Posterior cingulate gyrus (tissue), 11 donors: ENCODE data around the gene SLC5A6.

ENCODE experiments used
- DNase-seq, 10 donors: peaks; one replicate each; pipeline versions ENCODE4 v3.0.0 to v3.0.0-alpha.2; 2020 to 2021; ENCODE audit warnings: mixed read lengths in 3 of 10
- intact Hi-C: fragments of 100-400 bp; cut with DNase I; formaldehyde crosslinking; loops from one replicate; pipeline ENCODE4 v1.15.1; 2023

Gene SLC5A6

DNA sequence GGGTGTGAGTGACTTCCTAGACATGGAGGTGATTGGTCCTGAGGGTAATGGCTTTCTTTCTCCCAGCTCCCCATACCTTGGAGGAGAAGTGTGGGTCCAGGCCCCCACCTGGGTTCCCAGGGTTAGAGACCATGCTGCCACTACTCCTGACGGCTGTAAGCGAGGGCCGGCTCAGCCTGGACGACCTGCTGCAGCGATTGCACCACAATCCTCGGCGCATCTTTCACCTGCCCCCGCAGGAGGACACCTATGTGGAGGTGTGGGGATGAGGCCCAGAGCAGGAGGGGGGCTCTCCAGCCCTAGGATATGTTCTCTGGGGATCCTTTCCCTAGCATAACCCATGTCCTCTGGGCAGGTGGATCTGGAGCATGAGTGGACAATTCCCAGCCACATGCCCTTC, 26.9 kb upstream of the SLC5A6 start:
- intact Hi-C loops = no loop called here
- DNase-seq = peak in 2 of 10 donors; percentile 64 to 67

- intact Hi-C loops = no loop called here
- peak in 2 of 10 donors; percentile 69 to 75 for DNase-seq
Measured at GRCh38 chr2:27237341-27237945, 25.4 kb upstream of the SLC5A6 start.

GRCh38 chr2:27236626-27237025, 24.6 kb upstream of the SLC5A6 start:
- intact Hi-C loops = no loop called here
- peak in 2 of 10 donors; percentile 20 to 41 for DNase-seq

DNA sequence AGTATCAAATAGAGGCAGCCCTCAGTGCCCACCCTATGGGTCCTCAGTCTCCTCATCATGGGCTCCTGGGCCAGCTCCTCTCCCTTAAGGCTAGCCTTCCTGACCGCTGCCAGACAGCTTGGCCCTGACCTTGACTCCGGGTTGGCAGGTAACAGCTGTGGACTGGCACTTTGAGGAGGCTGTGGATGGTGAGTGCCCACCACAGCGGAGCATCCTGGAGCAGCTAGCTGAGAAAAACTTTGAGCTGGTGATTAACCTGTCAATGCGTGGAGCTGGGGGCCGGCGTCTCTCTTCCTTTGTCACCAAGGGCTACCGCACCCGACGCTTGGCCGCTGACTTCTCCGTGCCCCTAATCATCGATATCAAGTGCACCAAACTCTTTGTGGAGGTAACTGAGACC, 24.1 kb upstream of the SLC5A6 start:
- intact Hi-C loops = no loop called here
- peak in 2 of 10 donors; percentile 67 to 80 for DNase-seq

GRCh38 chr2:27233341-27233740, 21.3 kb upstream of the SLC5A6 start:
- DNase-seq = peak in 1 of 10 donors; percentile 73
- intact Hi-C loops = no loop called here

- intact Hi-C loops = no loop called here
- DNase-seq = peak in 1 of 10 donors; percentile 54
Measured at GRCh38 chr2:27231921-27232320, 19.9 kb upstream of the SLC5A6 start.

- intact Hi-C loops = no loop called here
- no peak for DNase-seq
Measured at GRCh38 chr2:27227501-27227900, 15.4 kb upstream of the SLC5A6 start.

DNA sequence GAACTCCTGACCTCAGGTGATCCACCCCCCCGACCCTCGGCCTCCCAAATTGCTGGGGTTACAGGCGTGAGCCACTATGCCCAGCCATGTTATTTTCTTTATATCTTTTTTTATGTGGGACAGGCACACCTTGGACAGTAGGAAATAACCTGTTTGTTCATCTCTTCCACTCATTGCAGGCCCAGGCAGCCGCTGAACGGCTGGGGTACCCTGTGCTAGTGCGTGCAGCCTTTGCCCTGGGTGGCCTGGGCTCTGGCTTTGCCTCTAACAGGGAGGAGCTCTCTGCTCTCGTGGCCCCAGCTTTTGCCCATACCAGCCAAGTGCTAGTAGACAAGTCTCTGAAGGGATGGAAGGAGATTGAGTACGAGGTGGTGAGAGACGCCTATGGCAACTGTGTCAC, 13.5 kb upstream of the SLC5A6 start:
- intact Hi-C loops = no loop called here
- DNase-seq = peak in 1 of 10 donors; percentile 66

GRCh38 chr2:27223416-27223815, 11.3 kb upstream of the SLC5A6 start:
- intact Hi-C loops = no loop called here
- peak in 2 of 10 donors; percentile 7 to 67 for DNase-seq

DNA sequence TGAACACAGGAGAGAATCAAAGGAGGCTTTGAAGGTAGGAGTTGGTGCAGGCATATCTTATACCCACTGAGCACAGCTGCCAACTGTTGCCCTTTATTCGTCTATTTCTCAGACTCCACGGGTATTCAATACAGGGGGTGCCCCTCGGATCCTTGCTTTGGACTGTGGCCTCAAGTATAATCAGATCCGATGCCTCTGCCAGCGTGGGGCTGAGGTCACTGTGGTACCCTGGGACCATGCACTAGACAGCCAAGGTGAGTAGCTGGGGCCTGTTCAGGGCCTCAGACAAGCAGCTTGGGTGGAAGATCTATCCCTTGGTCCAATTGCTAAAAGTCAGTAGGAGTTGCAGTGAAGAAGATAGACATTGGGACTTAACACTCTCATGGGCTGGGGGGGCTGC, 10.3 kb upstream of the SLC5A6 start:
- DNase-seq = peak in 1 of 10 donors; percentile 54
- intact Hi-C loops = no loop called here

DNA sequence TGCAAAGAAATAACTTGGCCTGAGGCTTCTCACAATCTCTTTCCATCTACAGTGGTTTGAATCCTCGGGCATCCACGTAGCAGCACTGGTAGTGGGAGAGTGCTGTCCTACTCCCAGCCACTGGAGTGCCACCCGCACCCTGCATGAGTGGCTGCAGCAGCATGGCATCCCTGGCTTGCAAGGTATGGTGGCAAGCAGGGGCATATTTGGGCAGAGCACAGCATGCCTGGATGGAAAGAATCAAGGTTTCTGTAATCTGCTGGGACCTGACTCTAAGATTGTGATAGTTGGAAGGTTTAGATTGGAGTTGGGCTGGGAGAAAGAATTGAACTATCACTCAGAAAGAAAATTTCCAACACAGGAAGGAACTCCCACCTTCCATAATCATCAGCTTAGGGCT, 9.1 kb upstream of the SLC5A6 start:
- intact Hi-C loops = no loop called here
- peak in 1 of 10 donors; percentile 24 for DNase-seq

GRCh38 chr2:27220091-27220490, 8.0 kb upstream of the SLC5A6 start:
- peak in 1 of 10 donors; percentile 41 for DNase-seq
- intact Hi-C loops = no loop called here

DNA sequence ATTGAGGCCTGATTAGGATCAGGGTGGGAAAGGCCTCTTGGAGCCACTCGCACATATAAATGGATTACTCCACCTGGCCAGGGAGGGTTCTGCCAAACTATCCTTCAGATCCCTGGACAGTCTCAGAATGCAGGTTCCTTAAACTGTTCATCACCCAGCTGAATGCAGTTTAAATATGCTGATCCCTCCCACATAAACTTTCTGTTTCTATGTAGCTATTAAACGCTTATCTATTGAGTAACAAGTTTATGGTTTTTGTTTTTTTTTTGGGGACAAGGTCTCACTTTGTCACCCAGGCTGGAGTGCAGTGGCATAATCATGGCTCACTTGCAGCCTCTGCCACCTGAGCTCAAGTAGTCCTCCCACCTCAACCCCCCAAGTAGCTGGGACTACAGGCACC, 7.0 kb upstream of the SLC5A6 start:
- intact Hi-C loops = no loop called here

GRCh38 chr2:27218614-27219013, 6.5 kb upstream of the SLC5A6 start:
- intact Hi-C loops = no loop called here
- DNase-seq = no peak

More for the DNA sequence above, 7.0 kb upstream of the SLC5A6 start:
- no peak for DNase-seq

DNA sequence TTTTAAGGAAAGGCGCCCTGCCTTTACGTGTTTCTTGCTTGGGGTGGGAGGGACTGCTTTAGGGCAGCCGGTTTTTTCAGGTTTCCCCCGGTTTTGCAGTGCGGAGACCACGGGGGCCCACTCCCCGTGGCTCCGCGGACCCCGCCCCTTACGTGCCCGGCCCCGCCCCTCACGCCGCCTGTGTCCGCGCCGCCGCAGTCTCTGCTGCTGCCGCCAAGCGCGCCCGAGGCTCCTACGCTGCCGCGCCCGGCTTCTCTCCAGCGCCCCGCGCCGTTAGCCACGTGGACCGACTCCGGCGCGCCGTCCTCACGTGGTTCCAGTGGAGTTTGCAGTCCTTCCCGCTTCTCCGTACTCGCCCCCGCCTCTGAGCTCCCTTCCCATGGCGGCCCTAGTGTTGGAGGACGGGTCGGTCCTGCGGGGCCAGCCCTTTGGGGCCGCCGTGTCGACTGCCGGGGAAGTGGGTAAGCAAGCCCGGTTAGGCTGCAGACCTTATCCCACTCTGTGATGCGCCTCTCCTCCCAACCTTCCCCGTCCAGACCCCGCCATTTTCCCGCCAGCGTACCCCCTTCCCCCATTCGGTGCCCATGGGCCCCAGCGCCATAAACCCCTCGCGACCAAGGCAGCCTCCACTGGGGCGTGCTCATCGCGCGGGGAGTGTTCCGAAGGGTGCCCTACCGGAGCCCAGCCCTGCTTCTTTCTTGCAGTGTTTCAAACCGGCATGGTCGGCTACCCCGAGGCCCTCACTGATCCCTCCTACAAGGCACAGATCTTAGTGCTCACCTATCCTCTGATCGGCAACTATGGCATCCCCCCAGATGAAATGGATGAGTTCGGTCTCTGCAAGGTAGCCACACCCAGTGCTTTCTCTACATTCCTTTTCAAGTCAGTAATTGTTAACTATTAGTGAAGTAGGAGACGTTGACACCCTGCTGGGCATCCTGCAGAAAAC, 5.4 kb upstream of the SLC5A6 start, which contains the start of gene CAD:
Gene CAD (plus strand): TSS at position 197 of the 949 bp plus-strand sequence. CDS start 183 bp downstream, at position 380.
- intact Hi-C loops = no loop called here
- peak; percentile 78 to 98 (median 86) for DNase-seq

DNA sequence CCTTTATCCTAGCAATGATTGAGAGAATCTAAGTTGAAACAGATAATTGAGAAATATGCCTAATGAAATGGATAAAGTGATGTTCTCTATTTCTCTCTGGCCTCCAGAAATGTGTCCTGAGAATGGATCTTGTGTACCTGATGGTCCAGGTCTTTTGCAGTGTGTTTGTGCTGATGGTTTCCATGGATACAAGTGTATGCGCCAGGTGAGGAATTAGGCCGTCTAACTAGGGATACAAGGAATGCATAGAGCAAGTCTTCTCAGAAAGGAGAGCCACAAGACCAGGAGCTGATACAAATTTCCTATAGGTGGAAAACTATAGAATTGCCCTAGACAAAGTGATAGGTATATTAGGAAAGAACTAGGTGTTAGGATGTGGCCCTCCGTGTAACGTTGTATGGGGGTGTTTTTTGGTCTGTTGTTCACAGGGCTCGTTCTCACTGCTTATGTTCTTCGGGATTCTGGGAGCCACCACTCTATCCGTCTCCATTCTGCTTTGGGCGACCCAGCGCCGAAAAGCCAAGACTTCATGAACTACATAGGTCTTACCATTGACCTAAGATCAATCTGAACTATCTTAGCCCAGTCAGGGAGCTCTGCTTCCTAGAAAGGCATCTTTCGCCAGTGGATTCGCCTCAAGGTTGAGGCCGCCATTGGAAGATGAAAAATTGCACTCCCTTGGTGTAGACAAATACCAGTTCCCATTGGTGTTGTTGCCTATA, 4.5 kb upstream of the SLC5A6 start:
- DNase-seq = peak in 1 of 10 donors; percentile 53
- intact Hi-C loops = no loop called here

DNA sequence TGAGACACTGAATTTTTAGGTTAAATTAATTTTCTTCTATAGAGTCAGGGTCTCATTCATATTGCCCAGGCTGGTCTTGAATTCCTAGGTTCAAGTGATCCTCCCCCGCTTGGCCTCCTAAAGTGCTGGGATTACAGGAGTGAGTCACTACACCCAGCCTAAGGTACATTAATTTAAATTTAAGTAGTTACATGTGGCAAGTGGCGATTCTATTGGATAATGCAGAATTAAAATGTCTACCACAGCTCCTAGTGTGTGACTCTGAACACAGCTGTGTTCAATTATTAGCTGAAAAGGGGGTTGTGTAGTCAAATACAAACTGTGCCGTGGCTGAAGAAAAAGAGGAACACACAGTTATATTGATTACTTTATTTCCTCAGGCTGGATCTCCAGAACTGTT, 2.9 kb upstream of the SLC5A6 start:
- DNase-seq = no peak
- intact Hi-C loops = loop anchor here (5.0 kb wide), 2 partner anchors 83 to 157 kb away; partner anchors contain the start of genes EIF2B4, PREB and SNX17

DNA sequence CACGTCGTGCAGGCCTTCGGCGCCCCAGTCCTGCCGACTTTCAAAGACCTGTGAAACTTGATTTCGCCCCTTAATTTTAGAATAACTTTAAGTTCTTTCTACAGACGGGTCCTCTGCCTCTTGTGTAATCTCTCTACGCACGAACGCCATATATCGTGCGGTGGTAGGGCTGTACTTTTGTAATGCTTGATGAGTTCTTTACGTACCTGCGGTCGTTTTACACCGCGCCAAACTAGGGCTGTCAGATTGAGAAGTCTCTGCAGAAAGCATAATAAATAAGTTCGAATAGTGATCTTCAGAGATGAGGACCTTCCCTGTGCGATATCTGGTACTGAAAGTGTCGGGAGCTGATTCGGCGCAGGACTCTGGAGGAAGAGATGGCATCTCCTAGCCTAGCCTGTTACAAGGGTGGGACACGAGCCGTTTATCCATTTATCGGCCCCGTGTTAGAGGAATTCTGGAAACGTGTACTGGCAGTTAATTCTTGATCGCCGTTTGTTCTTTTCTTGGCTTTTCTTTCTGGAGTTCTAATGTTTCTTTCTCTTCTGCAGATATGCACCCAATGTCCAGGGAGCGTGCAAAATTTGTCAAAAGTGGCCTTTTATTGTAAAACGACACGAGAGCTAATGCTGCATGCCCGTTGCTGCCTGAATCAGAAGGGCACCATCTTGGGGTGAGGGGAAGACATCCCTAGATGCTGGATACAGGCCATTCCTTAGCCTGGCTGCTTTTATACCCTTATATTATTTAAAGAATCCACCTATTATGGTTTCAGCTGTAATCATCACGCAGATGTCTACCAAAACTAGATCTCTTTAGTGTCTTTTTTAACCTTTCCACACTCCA, 781 bp upstream of the SLC5A6 start:
- intact Hi-C loops = loop anchor here (5.0 kb wide), 2 partner anchors 81 to 159 kb away; partner anchors contain the start of genes EIF2B4, PREB and SNX17
- DNase-seq = no peak

DNA sequence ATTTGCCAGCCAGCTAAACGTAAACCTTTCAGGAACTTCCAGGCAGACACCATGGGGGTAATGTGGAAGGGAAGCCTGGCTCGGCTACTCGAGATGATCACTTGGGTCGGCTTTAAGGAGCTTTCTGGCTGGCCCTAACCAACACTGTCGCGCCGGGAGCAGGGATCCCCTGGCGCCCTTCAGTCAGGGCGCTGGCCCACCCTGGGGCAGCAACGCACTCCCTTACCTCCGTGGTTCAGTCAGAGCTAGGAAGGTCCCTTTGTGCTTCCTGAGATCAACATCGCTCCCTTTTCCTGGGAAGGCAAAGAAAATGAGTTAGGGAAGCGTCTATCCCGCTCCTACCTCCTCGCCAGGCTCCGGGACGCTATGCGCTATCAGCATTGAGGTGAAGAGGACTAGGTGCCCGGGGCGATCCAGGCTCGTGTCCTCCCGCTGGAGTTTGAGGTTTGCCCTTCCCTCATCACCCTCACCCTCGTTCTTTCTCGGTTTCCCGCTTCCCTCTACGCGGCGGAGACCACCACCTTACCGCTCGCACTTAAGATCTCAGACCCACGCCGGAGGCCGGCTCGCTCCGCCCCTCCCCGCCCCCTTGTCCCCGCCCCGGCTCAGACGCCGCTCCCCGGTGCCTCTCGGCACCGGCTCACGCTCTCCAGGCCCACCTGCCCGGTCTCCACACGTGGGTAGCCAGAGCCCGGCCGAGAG, 676 bp downstream of the SLC5A6 start:
- intact Hi-C loops = loop anchor here (5.0 kb wide), 2 partner anchors 79 to 161 kb away; partner anchors contain the start of genes EIF2B4, PREB and SNX17
- DNase-seq = no peak
